Islet precursor cell (in vitro differentiated cells): ENCODE results near the gene GPR85.
"Not testable (repeated sequence)": the region's sequence is repeated elsewhere in the genome, so short reads cannot be mapped to it uniquely, and the experiment has no call there.

Experiments used
- DNase-seq: peaks from one replicate; pipeline ENCODE4 v3.0.0-alpha.2; 2018

Gene GPR85, protein sequence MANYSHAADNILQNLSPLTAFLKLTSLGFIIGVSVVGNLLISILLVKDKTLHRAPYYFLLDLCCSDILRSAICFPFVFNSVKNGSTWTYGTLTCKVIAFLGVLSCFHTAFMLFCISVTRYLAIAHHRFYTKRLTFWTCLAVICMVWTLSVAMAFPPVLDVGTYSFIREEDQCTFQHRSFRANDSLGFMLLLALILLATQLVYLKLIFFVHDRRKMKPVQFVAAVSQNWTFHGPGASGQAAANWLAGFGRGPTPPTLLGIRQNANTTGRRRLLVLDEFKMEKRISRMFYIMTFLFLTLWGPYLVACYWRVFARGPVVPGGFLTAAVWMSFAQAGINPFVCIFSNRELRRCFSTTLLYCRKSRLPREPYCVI

GRCh38 chr7:113086431-113086888 lies at the start of gene GPR85:
GPR85 (minus strand) TSS chr7:113086827; CDS start chr7:113084721, 2,106 bp downstream.
- DNase-seq = peak; percentile 89

DNA sequence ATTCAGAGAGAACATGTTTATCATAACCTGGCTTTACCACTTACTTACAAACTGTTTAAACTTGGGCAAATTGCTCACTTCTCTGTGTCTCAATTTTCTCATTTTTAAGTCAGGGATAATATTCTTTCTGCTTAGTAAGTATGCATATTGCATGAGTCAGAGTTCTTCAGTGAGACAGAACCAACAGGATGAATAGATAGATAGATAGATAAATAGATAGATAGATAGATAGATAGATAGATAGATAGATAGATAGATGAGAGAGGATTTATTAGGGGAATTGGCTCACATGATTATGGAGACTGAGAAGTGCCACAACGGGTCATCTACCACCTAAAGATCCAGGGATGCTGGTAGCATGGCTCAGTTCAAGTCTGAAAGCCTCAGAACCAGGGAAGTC lies 47.4 kb upstream of the GPR85 start:
- DNase-seq = no peak

GRCh38 chr7:113131367-113131766 lies 44.7 kb upstream of the GPR85 start:
- no peak for DNase-seq

- no peak for DNase-seq
Observed at GRCh38 chr7:113128031-113128430, 41.4 kb upstream of the GPR85 start.

GRCh38 chr7:113125728-113126127 lies 39.1 kb upstream of the GPR85 start:
- no peak for DNase-seq

GRCh38 chr7:113122744-113123143 lies 36.1 kb upstream of the GPR85 start:
- no peak for DNase-seq

GRCh38 chr7:113120647-113121046 lies 34.0 kb upstream of the GPR85 start:
- peak; percentile 77 for DNase-seq

- no peak for DNase-seq
Observed at GRCh38 chr7:113119429-113119828, 32.8 kb upstream of the GPR85 start.

GRCh38 chr7:113118074-113118959 lies 31.7 kb upstream of the GPR85 start, which contains the start of gene SMIM30:
SMIM30 (minus strand) TSS chr7:113118554; CDS start chr7:113117578, 976 bp downstream.
- DNase-seq = peak; percentile 92

DNA sequence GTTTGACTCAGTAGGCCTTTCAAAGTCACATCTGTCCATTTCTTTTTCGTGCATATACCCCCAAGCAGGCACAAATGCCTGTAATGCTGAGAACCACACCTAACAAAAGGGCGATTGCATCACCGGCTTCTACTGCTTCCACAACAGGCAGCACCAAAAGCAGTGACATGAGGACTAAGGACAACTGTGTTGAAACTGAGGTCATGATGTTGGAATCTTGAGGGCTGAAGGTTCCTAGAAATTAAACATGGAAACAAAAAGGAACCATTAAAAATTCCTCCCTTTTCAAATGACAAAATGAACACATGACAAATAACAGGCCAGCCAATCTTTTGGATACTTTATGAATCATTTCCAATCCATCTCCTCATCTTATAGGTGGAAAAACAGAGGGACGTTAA lies 30.7 kb upstream of the GPR85 start:
- not testable (repeated sequence) for DNase-seq

- peak; percentile 67 for DNase-seq
Observed at GRCh38 chr7:113113912-113114311, 27.3 kb upstream of the GPR85 start.

DNA sequence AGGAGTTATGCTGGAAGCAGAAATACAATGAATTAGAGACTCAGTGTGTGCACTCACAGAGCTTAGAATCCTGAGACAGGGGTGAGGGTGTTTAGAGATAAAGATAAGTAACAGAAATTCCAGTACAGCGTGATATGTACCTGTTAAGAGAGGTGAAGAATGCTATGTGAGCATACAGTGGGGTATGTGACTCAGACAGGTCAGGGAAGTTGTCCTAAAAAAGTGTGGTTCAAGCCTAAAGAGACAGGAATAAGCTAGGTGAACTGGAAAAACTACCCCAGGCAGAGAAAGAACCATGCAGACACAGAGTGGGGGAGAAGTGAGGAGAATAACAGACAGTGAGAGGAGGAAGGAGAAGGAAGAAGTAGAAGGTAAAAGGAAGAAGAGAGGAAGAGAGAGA lies 23.1 kb upstream of the GPR85 start:
- peak; percentile 67 for DNase-seq

- no peak for DNase-seq
Observed at GRCh38 chr7:113100121-113100603, 13.5 kb upstream of the GPR85 start.

DNA sequence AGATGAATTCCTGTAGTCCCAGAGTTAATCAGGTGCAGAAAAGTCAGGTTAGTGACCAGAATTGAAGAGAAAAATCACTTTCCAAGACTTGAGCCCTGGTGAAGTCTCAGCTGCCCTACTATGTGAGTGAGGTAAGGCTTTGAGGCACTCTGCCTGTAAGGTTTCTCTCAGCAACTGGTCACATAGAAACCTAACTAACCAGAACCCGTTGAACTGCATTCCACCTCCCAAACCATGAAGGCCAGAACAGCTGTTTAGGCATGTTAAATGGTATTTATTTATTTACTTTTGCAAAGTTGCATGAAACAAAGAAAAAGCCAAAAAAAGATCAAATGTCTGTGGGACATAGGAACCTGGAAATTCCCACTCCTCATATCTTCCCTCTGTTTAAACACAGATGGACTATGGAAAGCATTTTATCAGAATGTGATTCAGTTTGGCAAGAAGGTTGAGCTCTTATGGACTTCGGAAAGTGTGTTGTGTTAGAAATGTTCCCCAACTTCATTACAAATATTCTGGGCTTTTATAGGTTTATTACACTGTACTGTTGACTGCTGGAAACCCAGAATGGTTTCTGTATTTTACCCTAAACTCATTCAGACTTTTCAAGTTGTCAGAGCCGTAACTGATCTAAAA lies 12.8 kb upstream of the GPR85 start:
- DNase-seq = peak; percentile 75

- DNase-seq = no peak
Observed at GRCh38 chr7:113094517-113095249, 8.1 kb upstream of the GPR85 start.

DNA sequence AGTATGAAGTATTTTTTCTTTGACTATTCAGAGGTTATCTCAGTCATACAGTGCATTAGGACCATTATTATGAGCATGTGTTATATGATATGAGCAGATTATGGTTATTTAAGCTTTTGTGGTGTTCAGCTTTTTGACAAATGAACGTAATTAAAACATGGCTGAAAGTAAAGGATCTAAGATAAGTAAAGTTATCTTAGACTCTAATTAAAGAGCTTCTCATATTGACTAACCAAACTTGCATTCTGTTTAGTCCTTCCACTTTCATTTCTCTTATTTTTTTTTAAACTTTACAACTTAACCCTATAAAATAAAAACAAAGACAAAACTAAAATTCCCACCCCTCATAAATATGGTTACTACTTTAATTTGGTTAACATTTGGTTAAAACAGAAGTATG lies 6.9 kb upstream of the GPR85 start:
- DNase-seq = no peak

DNA sequence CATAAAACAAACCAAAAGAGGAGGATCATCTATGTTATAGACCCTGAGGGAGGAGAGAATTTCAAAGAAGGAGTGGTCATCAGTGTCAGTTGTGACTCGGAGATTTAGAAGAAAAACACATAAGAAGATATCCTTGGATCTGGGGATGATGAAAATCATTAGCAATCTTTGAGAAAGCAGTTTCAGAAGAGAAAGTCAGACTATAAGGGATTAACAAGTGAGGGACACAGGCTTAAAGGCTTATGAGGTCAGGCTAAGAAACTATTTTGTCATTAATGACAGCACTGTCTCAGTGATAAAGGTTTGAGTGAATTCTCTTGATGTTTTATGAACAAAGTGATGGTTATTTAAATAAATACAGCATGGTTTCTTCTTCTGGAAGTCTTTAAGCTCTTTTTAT lies 6.1 kb upstream of the GPR85 start:
- no peak for DNase-seq

DNA sequence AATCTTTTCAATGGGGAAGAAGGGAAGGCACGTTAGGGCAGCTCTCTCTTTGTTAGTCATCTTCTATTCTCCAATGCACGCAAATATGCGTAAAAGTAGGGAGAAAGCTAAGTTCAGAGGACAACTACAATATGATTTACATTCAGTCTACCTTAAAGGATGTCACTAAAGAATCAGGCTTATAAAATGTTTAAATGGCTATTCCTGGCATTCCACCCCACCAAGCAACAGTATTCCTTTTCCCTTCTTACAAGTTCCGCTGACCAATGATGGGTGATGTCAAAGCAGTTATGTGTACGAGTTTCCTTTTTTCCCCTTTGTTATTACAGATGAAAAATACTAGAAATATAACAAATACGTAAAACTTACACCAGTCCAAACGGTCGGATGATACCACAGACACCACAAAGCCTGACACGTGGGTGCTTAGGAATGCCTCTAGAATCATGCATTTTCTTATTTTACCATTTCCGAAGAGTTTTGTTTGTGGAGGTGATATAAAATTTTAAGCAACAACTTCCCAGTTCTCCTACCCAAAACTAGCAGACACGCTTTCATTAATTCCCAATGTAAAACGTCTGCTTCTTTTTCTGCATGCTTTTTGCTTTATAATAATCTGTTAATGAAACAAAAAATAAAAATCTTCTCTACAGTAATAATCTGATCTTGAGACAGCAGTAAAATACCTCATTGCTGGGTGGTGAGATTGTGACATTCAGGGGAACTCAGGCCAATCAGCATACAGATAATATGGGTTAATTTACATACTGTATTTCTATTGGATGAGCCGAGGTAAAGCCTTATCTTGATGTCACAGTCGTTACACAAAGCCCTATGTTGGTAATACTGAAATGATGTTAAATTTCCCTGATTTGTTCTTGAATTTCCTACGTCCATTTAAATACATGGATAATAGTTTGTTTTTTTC lies 708 bp upstream of the GPR85 start:
- no peak for DNase-seq

GRCh38 chr7:113085781-113086390 lies 741 bp downstream of the GPR85 start:
- DNase-seq = no peak

GRCh38 chr7:113084496-113085172 lies 2.0 kb downstream of the GPR85 start:
- no peak for DNase-seq
